ENCODE data around the gene NUFIP2. TPM values are rescaled to one million over a fixed set of nuclear protein-coding genes. Genes with fewer than 3 reads are reported as not detected.
A peak's percentile ranks its signal among the peaks of the same experiment; 100 is the strongest.

NUFIP2 gene
- total RNA-seq, 1 experiment from 2014 or later: 38.5 TPM

DNA sequence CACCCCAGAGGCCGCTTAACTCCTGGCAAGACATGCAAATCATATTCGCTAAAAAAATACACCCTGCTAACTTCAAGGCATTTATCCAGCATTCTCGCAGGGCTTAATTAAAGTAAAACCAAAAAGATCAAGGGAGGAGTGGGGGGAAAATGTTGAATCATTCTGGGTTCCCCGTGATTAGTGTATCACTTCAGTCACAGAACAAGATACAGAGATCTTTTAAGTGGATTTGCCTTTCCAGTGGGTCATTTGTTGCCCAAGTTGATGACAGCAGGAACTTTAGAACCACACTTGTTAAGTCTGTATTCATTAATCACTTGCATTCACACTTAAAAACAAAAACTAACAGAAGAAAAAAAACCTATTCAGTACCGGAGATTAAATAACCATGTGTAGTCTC, 30.0 kb downstream of the NUFIP2 start:
- Histone ChIP-seq H3K9me2 (replicated peaks; ENCODE audit: insufficient read depth, low read length) (no peaks in the 10 kb centered on the region), H3K27ac (ENCODE audit: low read length) (no peak overlapping the region), H3K36me3 (ENCODE audit: insufficient read depth, low read length) (peaks cover 72% of the 10 kb centered on the region), H2AFZ (ENCODE audit: low read length) (no peak overlapping the region), H3K9me3 (ENCODE audit: low read length) (no peaks in the 10 kb centered on the region), H3K27me3 (ENCODE audit: low read length) (no peaks in the 10 kb centered on the region), H3K4me2 (ENCODE audit: low read depth, low read length, poor library complexity, severe bottlenecking) (no peak overlapping the region), H4K20me1 (ENCODE audit: insufficient read depth, low read depth, low read length) (peaks cover 57% of the 10 kb centered on the region), H3K4me3 (ENCODE audit: low read length) (no peak overlapping the region), H3K4me1 (ENCODE audit: low read length) (no peaks in the 10 kb centered on the region), H3K79me2 (ENCODE audit: low read length) (peaks cover 47% of the 10 kb centered on the region), H3K9ac (ENCODE audit: low read length) (no peak overlapping the region)
- no peak for DNase-seq

DNA sequence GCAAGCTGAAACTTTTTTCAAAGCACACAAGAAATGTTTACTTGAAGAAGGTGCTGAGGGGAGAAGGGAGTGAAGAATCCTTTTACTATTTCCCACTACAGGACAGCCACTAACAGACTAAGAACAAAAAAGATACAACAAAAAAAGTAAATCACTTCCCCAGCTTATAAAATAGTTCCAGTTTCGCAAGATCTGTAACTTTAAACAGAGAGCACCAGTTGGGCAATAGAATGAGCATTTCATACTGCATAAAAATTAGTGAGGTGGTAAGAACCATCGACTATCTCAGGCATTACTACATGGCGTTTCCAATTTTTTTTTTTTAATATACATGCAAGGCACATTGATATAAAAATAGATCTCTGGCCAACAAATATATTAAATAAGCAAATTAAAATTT, 36.2 kb downstream of the NUFIP2 start:
- Histone ChIP-seq H3K4me3 (ENCODE audit: low read length) (no peak overlapping the region), H2AFZ (ENCODE audit: low read length) (no peak overlapping the region), H3K4me1 (ENCODE audit: low read length) (no peaks in the 10 kb centered on the region), H3K4me2 (ENCODE audit: low read depth, low read length, poor library complexity, severe bottlenecking) (no peak overlapping the region), H3K36me3 (ENCODE audit: insufficient read depth, low read length) (peaks cover 33% of the 10 kb centered on the region), H3K9me2 (replicated peaks; ENCODE audit: insufficient read depth, low read length) (no peaks in the 10 kb centered on the region), H3K9me3 (ENCODE audit: low read length) (no peaks in the 10 kb centered on the region), H3K27me3 (ENCODE audit: low read length) (no peaks in the 10 kb centered on the region), H3K79me2 (ENCODE audit: low read length) (peaks cover 11% of the 10 kb centered on the region), H4K20me1 (ENCODE audit: insufficient read depth, low read depth, low read length) (peaks cover 29% of the 10 kb centered on the region), H3K27ac (ENCODE audit: low read length) (no peak overlapping the region), H3K9ac (ENCODE audit: low read length) (no peak overlapping the region)
- DNase-seq: no peak

DNA sequence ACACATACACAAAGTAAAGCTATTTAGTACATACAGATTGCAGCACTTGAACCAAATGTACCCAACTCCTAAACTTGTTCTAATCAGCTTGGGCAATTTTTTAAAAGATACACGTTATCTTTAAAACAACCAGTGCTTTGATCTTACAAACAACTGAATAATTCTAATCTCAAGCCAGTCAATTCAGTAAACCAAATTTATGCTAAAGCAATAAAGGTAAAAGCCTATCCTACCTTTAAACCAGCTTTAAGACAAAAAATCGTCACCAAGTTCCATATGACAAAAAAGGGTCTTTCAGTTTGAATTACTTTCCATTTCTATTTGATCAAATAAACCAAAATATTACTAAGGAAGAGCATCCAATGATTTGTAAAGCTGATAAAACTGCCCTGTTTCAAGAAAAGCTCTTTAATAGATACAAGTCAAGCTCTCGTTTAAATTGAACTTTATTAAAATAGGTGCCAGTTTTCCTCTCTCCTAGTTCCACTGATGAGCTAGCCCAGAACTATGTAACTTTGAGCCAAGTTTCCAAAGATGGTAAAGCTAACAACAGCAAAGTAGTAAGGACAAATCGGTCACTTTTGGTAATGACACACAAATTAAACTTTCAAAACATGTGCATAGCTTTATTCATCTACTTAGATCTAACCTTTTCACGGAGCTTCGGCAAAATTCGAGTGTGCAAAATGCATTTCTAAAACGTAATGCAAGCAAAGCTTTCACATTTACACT, 37.0 kb downstream of the NUFIP2 start:
- Histone ChIP-seq H3K27ac (ENCODE audit: low read length) (no peak overlapping the region), H2AFZ (ENCODE audit: low read length) (no peak overlapping the region)

DNA sequence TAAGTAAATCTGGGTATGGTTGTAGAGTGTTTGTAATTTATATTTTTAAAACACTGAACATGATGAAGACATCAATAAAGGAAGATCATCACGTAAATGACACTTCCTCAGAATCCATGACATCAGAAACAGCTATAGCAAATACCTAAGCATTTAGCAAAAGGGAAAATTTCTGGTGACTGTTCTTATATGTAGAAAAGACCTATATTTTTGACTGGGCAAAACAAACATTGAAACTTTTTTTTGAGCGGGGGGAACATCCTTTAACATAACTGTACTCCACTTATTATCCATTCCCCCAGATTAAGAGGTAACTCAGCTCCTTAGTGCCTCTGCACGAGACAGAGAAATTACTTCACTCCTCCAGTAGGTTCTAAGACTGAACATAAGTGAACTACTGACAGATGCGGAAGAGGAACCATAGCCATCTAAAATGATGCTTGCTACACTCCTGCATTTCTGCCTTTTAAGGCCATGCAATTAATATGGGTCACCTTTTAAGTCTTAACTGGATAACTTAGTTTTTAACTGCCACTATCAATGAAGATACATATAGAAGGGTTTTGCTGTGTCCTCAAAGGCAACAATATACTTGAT, 37.9 kb downstream of the NUFIP2 start:
- Histone ChIP-seq H3K4me1 (ENCODE audit: low read length) (no peaks in the 10 kb centered on the region), H3K27me3 (ENCODE audit: low read length) (no peaks in the 10 kb centered on the region), H3K9me2 (replicated peaks; ENCODE audit: insufficient read depth, low read length) (no peaks in the 10 kb centered on the region), H3K9ac (ENCODE audit: low read length) (no peak overlapping the region), H3K9me3 (ENCODE audit: low read length) (no peaks in the 10 kb centered on the region), H3K4me3 (ENCODE audit: low read length) (no peak overlapping the region), H2AFZ (ENCODE audit: low read length) (no peak overlapping the region), H3K4me2 (ENCODE audit: low read depth, low read length, poor library complexity, severe bottlenecking) (no peak overlapping the region), H3K79me2 (ENCODE audit: low read length) (no peaks in the 10 kb centered on the region), H3K36me3 (ENCODE audit: insufficient read depth, low read length) (peaks cover 17% of the 10 kb centered on the region), H3K27ac (ENCODE audit: low read length) (no peak overlapping the region), H4K20me1 (ENCODE audit: insufficient read depth, low read depth, low read length) (peaks cover 13% of the 10 kb centered on the region; the same call in 1 of the 2 replicates)
- no peak for DNase-seq

More for the DNA sequence above, 37.0 kb downstream of the NUFIP2 start:
- Histone ChIP-seq H3K9me3 (ENCODE audit: low read length) (no peaks in the 10 kb centered on the region), H3K36me3 (ENCODE audit: insufficient read depth, low read length) (peaks cover 26% of the 10 kb centered on the region), H3K9ac (ENCODE audit: low read length) (no peak overlapping the region), H3K9me2 (replicated peaks; ENCODE audit: insufficient read depth, low read length) (no peaks in the 10 kb centered on the region), H3K4me3 (ENCODE audit: low read length) (no peak overlapping the region), H3K79me2 (ENCODE audit: low read length) (peaks cover 7% of the 10 kb centered on the region), H3K4me1 (ENCODE audit: low read length) (no peaks in the 10 kb centered on the region), H4K20me1 (ENCODE audit: insufficient read depth, low read depth, low read length) (peaks cover 22% of the 10 kb centered on the region), H3K27me3 (ENCODE audit: low read length) (no peaks in the 10 kb centered on the region), H3K4me2 (ENCODE audit: low read depth, low read length, poor library complexity, severe bottlenecking) (no peak overlapping the region)
- no peak for DNase-seq

- Histone ChIP-seq H3K9me2 (replicated peaks; ENCODE audit: insufficient read depth, low read length) (no peaks in the 10 kb centered on the region), H3K9me3 (ENCODE audit: low read length) (no peaks in the 10 kb centered on the region), H3K4me1 (ENCODE audit: low read length) (no peaks in the 10 kb centered on the region), H3K9ac (ENCODE audit: low read length) (no peak overlapping the region), H2AFZ (ENCODE audit: low read length) (no peak overlapping the region), H3K27me3 (ENCODE audit: low read length) (no peaks in the 10 kb centered on the region), H3K4me2 (ENCODE audit: low read depth, low read length, poor library complexity, severe bottlenecking) (no peak overlapping the region), H3K4me3 (ENCODE audit: low read length) (no peak overlapping the region), H3K79me2 (ENCODE audit: low read length) (no peaks in the 10 kb centered on the region), H3K27ac (ENCODE audit: low read length) (no peak overlapping the region), H4K20me1 (ENCODE audit: insufficient read depth, low read depth, low read length) (no peaks in the 10 kb centered on the region), H3K36me3 (ENCODE audit: insufficient read depth, low read length) (no peaks in the 10 kb centered on the region)
- no peak for DNase-seq
Observed at GRCh38 chr17:29253037-29253436, 40.9 kb downstream of the NUFIP2 start.

DNA sequence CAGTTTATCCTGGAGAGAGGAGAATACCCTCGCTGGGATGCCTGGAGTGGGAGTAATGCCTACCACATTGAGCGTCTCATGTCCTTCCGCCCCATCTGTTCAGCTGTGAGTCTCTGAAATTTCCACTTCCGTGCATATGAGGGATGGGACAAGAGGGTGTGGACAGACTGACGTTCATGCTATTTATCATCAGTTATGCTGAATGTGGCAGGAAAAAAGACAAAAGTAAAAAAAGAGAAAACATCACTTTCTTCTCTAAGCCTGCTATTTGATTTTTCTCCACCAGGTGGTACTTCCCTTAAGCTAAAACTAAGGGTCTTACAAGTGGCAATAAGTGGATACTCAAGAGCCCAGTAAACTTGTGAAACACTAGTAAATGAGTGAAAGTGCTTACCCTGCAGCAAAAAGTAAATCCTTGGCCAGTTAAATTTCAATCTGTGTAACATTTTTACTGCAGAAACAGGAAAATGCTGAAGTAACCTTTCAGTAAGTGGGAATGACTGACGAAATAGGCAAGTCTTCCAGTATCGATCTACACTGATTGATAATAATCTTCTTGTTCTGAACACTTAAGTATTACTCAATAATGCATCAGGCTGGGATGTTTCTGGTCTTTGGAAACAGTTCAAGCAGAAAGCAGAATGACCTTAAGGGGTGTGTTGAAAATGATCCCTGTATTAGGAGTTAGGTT, 41.7 kb downstream of the NUFIP2 start:
- H3K27ac ChIP-seq (ENCODE audit: low read length): no peak overlapping the region
- H3K79me2 ChIP-seq (ENCODE audit: low read length): no peaks in the 10 kb centered on the region
- no peak overlapping the region for H3K4me3 ChIP-seq (ENCODE audit: low read length)

GRCh38 chr17:29251184-29251583, 42.8 kb downstream of the NUFIP2 start:
- Histone ChIP-seq H3K4me1 (ENCODE audit: low read length) (no peaks in the 10 kb centered on the region), H3K27ac (ENCODE audit: low read length) (no peak overlapping the region), H2AFZ (ENCODE audit: low read length) (no peak overlapping the region), H4K20me1 (ENCODE audit: insufficient read depth, low read depth, low read length) (no peaks in the 10 kb centered on the region), H3K36me3 (ENCODE audit: insufficient read depth, low read length) (no peaks in the 10 kb centered on the region), H3K9ac (ENCODE audit: low read length) (no peak overlapping the region), H3K4me3 (ENCODE audit: low read length) (no peak overlapping the region), H3K27me3 (ENCODE audit: low read length) (no peaks in the 10 kb centered on the region), H3K9me2 (replicated peaks; ENCODE audit: insufficient read depth, low read length) (no peaks in the 10 kb centered on the region), H3K4me2 (ENCODE audit: low read depth, low read length, poor library complexity, severe bottlenecking) (no peak overlapping the region), H3K79me2 (ENCODE audit: low read length) (no peaks in the 10 kb centered on the region), H3K9me3 (ENCODE audit: low read length) (no peaks in the 10 kb centered on the region)
- no peak for DNase-seq

More for the DNA sequence above, 41.7 kb downstream of the NUFIP2 start:
- no peak overlapping the region for H3K9ac ChIP-seq (ENCODE audit: low read length)
- H3K9me3 ChIP-seq (ENCODE audit: low read length): no peaks in the 10 kb centered on the region
- H3K4me2 ChIP-seq (ENCODE audit: low read depth, low read length, poor library complexity, severe bottlenecking): no peak overlapping the region
- H4K20me1 ChIP-seq (ENCODE audit: insufficient read depth, low read depth, low read length): no peaks in the 10 kb centered on the region
- no peaks in the 10 kb centered on the region for H3K9me2 ChIP-seq (replicated peaks; ENCODE audit: insufficient read depth, low read length)
- no peaks in the 10 kb centered on the region for H3K36me3 ChIP-seq (ENCODE audit: insufficient read depth, low read length)
- H3K4me1 ChIP-seq (ENCODE audit: low read length): no peaks in the 10 kb centered on the region
- no peaks in the 10 kb centered on the region for H3K27me3 ChIP-seq (ENCODE audit: low read length)
- no peak overlapping the region for H2AFZ ChIP-seq (ENCODE audit: low read length)
- peak; percentile 71 for DNase-seq

DNA sequence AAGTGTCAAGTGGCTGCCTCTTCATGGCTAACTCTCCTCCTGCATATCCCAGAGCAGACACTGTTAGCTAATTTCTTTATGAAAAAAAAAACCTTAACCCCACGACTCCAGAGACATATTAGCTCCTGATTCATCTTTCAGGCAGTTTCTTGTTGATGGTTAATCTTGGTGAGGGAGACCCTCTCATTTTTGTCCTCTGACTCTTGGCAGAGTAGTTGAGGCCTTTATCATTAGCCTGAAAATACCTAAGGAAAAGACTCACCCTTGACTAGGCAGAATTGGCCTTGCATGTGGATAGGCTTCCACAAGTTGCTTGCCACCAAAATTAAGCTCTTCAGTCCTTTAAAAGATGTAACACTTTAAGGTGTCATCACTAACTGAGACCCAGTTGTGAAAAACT, 43.3 kb downstream of the NUFIP2 start:
- Histone ChIP-seq H3K9me2 (replicated peaks; ENCODE audit: insufficient read depth, low read length) (no peaks in the 10 kb centered on the region), H3K9ac (ENCODE audit: low read length) (no peak overlapping the region), H2AFZ (ENCODE audit: low read length) (no peak overlapping the region), H3K27ac (ENCODE audit: low read length) (no peak overlapping the region), H3K27me3 (ENCODE audit: low read length) (no peaks in the 10 kb centered on the region), H3K4me1 (ENCODE audit: low read length) (no peaks in the 10 kb centered on the region), H3K4me2 (ENCODE audit: low read depth, low read length, poor library complexity, severe bottlenecking) (no peak overlapping the region), H3K9me3 (ENCODE audit: low read length) (no peaks in the 10 kb centered on the region), H3K36me3 (ENCODE audit: insufficient read depth, low read length) (no peaks in the 10 kb centered on the region), H3K4me3 (ENCODE audit: low read length) (no peak overlapping the region), H4K20me1 (ENCODE audit: insufficient read depth, low read depth, low read length) (no peaks in the 10 kb centered on the region), H3K79me2 (ENCODE audit: low read length) (no peaks in the 10 kb centered on the region)
- DNase-seq: no peak

Data from Karpas-422 (cell line).